ENCODE measurements around the gene CPNE7.

Gene CPNE7

GRCh38 chr16:89560378-89561141 is 15.0 kb upstream of the CPNE7 start, which contains the start of gene RPL13:
RPL13 (plus strand) TSS chr16:89560682; CDS start chr16:89560960, 278 bp downstream.
- POLR2A ChIA-PET (ENCODE audit: low non-redundant PET): interaction anchor here (0.6 kb wide), 1 partner anchor 141 kb away, joined by 3 read pairs; the partner anchor contains the start of gene SPATA2L
- CTCF ChIA-PET: no interaction called here
- H3K27ac ChIP-seq: peak within 1 kb of the TSS; percentile 95
- peak; percentile 93 for DNase-seq (ENCODE audit: low spot score)
- TF ChIP-seq CTCF (conservative IDR thresholded peaks at IDR 0.05; ENCODE audit: low read depth): no peak

GRCh38 chr16:89561142-89561883 is 14.2 kb upstream of the CPNE7 start:
- ChIA-PET CTCF (no interaction called here), POLR2A (ENCODE audit: low non-redundant PET) (interaction anchor here (0.6 to 1.1 kb wide), 2 partner anchors 139 to 140 kb away, joined by 3 read pairs; partner anchors contain the start of gene SPATA2L)
- peak overlapping the region; percentile 95 for H3K27ac ChIP-seq
- no peak for DNase-seq (ENCODE audit: low spot score)
- no peak for TF ChIP-seq CTCF (conservative IDR thresholded peaks at IDR 0.05; ENCODE audit: low read depth)

- no peak for DNase-seq (ENCODE audit: low spot score)
- ChIA-PET CTCF (no interaction called here), POLR2A (ENCODE audit: low non-redundant PET) (interaction anchor here (0.7 to 1.1 kb wide), 2 partner anchors 139 to 299 kb away, joined by 3 to 4 read pairs; no protein-coding TSS in a partner anchor)
- peak overlapping the region; percentile 95 for H3K27ac ChIP-seq
- TF ChIP-seq CTCF (conservative IDR thresholded peaks at IDR 0.05; ENCODE audit: low read depth): no peak
Observed at GRCh38 chr16:89561884-89562599, 13.5 kb upstream of the CPNE7 start.

- CTCF ChIA-PET: interaction anchor here (0.7 to 1.0 kb wide), 2 partner anchors 10 to 13 kb away, joined by 3 read pairs; partner anchors contain the start of gene CPNE7
- peak overlapping the region; percentile 95 for H3K27ac ChIP-seq
Observed at GRCh38 chr16:89562939-89563338, 12.6 kb upstream of the CPNE7 start.

GRCh38 chr16:89563639-89564392 is 11.7 kb upstream of the CPNE7 start:
- POLR2A ChIA-PET (ENCODE audit: low non-redundant PET): no interaction called here
- CTCF ChIA-PET: interaction anchor here (0.7 to 1.2 kb wide), 4 partner anchors 9 to 133 kb away, joined by 3 to 6 read pairs (median 3); partner anchors contain the start of gene CPNE7
- no peak for DNase-seq (ENCODE audit: low spot score)
- H3K27ac ChIP-seq: peak overlapping the region; percentile 95
- no peak for TF ChIP-seq CTCF (conservative IDR thresholded peaks at IDR 0.05; ENCODE audit: low read depth)

More at GRCh38 chr16:89562939-89563338, 12.6 kb upstream of the CPNE7 start:
- POLR2A ChIA-PET (ENCODE audit: low non-redundant PET): no interaction called here
- no peak for TF ChIP-seq CTCF (conservative IDR thresholded peaks at IDR 0.05; ENCODE audit: low read depth)
- no peak for DNase-seq (ENCODE audit: low spot score)

Data from RWPE1 (cell line).